Measurements from ENCODE around the gene RNF126.

DNA sequence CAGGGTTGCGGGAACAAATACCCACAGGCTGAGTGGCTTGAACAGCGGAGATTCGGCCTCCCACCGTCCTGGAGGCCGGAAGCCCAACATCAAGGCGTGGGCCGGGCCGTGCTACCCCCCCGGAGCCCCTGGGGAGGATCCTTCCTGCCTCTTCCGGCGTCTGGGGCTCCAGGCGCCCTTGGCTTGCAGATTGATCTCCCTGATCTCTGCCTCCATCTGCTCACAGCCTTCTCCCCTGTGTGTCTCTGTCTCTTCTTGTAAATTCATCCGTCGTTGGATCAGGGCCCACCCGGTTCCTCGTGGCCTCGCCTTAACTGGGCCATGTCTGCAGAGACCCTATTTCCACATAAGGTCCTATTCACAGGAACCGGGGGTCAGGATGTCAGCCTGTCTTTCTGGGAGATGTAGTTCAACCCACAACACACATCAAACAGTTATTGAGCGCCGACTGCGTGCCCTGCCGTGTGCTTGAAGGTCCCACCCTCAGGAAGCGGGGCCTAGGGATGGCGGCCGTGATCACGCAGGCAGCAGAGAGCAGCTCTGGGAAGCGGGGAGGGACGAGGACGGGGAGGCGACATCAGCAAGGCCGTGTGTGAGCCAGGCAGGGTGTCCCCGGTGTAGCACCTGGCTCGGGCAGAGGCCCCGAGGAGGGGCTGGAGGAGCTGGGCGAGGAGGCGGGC, 52.1 kb downstream of the RNF126 start:
- TF ChIP-seq EGR1 (IDR thresholded peaks at IDR 0.05) (peak; percentile 81), TAF1 (IDR thresholded peaks at IDR 0.05; ENCODE audit: low read depth) (no peak), NFIC (IDR thresholded peaks at IDR 0.05) (peak; percentile 85)

Data from Ishikawa (cell line).